Mesothelial cell of epicardium (in vitro differentiated cells): ENCODE measurements around the gene IL1R2. TPM values are rescaled to one million over a fixed set of nuclear protein-coding genes. Genes with fewer than 3 reads are reported as not detected.
A peak's percentile ranks its signal among the peaks of the same experiment; 100 is the strongest.

Experiments
- DNase-seq, 2 experiments: peaks; one replicate each; pipeline ENCODE4 v3.0.0; 2021; ENCODE audit warnings: low spot score in 2 of 2; ENCODE audit not compliant: unreplicated experiment in 2 of 2
- H3K27ac Mint-ChIP-seq: 2 replicates; pipeline ENCODE4 v1.8.0; 2021; ENCODE audit warnings: mixed read lengths
- H3K27me3 Mint-ChIP-seq: 2 replicates; pipeline ENCODE4 v1.8.0; 2021; ENCODE audit warnings: low read depth, mixed read lengths
- H3K36me3 Mint-ChIP-seq: 2 replicates; pipeline ENCODE4 v1.8.0; 2021; ENCODE audit warnings: mixed read lengths
- H3K4me1 Mint-ChIP-seq: 2 replicates; pipeline ENCODE4 v1.8.0; 2021; ENCODE audit warnings: mixed read lengths
- H3K4me3 Mint-ChIP-seq: 2 replicates; pipeline ENCODE4 v1.8.0; 2021; ENCODE audit warnings: mild to moderate bottlenecking, moderate library complexity, mixed read lengths
- H3K9me3 Mint-ChIP-seq: 2 replicates; pipeline ENCODE4 v1.8.0; 2021; ENCODE audit warnings: mixed read lengths
- CTCF ChIP-seq: fragments of 200-600 bp; sonication (generic); IDR thresholded peaks from one replicate; pipeline ENCODE4 v1.5.0; 2021; ENCODE audit warnings: antibody characterized with exemption; ENCODE audit not compliant: unreplicated experiment
- total RNA-seq: library from RNA; stranded (reverse); gene quantifications from 3 replicates; pipeline ENCODE4 v1.2.1, GENCODE V29; 2021

IL1R2 gene
- total RNA-seq, 1 donor from 2014 or later, result not detected

DNA sequence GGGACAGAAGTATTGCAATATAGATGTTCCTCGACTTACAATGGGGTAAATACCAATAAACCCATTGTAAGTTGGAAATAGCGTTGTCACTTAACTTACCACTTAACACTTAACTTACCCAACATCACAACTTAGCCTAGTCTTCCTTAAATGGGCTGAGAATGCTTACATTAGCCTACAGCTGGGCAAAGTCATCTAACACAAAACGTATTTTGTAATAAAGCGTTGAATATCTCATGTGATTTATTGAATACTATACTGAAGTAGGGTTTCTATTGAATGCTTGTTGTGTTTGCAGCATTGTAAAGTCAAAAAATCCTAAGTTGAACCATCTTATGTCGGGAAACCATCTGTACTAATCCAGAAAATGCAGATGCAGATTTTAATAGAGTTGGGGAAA lies 23.6 kb downstream of the IL1R2 start:
- Mint-ChIP-seq H3K36me3 (no peaks in the 10 kb centered on the region), H3K4me1 (no peaks in the 10 kb centered on the region), H3K27ac (no peak overlapping the region), H3K27me3 (peaks cover under 1% of the 10 kb centered on the region), H3K4me3 (no peak overlapping the region), H3K9me3 (no peaks in the 10 kb centered on the region)
- no peak for DNase-seq
- TF ChIP-seq CTCF, result no peak

DNA sequence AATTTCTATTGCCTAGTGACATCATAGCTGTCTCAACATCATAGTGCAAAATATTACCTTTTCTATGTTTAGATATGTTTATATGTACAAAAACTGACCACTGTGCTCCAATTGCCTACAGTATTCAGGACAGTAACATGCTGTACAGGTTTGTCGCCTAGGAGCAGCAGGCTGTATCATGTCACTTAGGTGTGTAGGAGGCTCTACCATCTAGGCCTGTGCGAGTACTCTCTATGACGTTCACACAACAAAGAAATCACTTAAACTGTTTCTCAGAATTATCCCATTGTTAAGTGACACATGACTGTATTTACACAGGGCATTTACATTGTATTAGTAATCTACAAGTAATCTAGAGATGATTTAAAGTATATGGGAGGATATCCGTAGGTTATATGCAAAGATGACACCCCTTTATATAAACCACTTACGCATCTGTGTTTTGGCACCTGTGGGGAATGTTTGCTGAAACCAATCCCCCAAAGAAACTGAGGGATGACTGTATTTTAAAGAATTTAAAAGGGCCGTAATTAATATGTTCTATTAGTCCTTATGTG lies 24.7 kb downstream of the IL1R2 start:
- no peak for TF ChIP-seq CTCF
- DNase-seq, result no peak
- no peak overlapping the region for H3K4me3 Mint-ChIP-seq
- peaks cover 2% of the 10 kb centered on the region for H3K27me3 Mint-ChIP-seq
- no peaks in the 10 kb centered on the region for H3K4me1 Mint-ChIP-seq
- H3K9me3 Mint-ChIP-seq, result no peaks in the 10 kb centered on the region
- H3K36me3 Mint-ChIP-seq, result no peaks in the 10 kb centered on the region
- H3K27ac Mint-ChIP-seq, result no peak overlapping the region

DNA sequence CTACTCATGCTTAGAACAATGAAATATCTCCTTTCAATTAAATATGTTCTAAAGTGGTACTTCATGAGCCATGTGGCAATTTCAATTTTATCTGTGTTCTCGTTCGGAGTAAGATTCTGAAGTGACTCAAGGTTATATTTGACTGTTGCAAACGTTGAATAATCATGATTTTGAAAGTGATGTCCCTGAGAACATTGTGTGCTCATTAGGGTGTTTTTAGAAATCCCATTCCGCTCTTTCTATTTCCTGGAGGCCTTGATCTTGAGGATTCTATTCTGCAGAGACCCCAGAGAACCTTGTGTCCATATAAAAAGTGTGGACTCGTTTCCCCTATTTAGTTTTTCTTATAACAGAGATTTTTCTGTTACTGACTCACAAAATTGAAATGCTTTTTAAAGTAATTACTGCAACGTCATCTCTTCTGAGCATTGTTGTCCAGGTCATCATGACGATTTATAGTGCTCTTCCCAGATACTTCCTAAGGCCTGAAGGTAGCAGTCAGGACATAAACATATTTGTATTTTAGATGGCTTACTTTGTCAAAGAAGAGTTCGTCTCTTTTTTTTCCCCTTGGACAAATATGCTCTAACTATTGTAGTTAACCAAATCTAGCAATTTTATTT lies 27.2 kb downstream of the IL1R2 start:
- peaks cover 4% of the 10 kb centered on the region for H3K4me1 Mint-ChIP-seq
- no peak for TF ChIP-seq CTCF

GRCh38 chr2:102020596-102021170 lies 28.9 kb downstream of the IL1R2 start:
- peak; percentile 97 for TF ChIP-seq CTCF
- no peaks in the 10 kb centered on the region for H3K9me3 Mint-ChIP-seq
- DNase-seq, result peak; percentile 71 to 93
- no peaks in the 10 kb centered on the region for H3K36me3 Mint-ChIP-seq
- H3K4me1 Mint-ChIP-seq, result peaks cover 4% of the 10 kb centered on the region
- H3K27me3 Mint-ChIP-seq, result peaks cover 2% of the 10 kb centered on the region
- H3K4me3 Mint-ChIP-seq, result no peak overlapping the region
- no peak overlapping the region for H3K27ac Mint-ChIP-seq

More for the DNA sequence above, 27.2 kb downstream of the IL1R2 start:
- Mint-ChIP-seq H3K4me3 (no peak overlapping the region), H3K27me3 (peaks cover 2% of the 10 kb centered on the region), H3K36me3 (no peaks in the 10 kb centered on the region), H3K9me3 (no peaks in the 10 kb centered on the region), H3K27ac (no peak overlapping the region)
- no peak for DNase-seq

DNA sequence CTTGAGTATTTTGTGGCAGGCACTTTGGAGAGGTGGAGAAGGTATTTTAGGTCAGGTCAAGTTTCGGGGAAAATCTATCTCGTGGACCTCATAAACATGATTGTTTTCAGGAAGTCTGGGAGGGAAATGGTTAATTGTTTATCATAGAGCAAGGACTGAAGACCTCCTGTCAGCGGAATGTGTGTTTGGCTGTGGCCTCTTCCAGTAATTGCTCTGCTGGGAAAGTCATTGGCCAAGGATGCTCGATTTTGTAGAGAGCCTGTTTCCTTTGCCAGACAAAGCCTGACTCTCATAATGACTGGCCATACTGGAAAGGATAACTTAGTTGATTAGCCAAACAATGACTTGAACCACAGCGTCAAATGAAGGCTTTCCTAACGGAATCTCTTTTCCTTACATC lies 30.0 kb downstream of the IL1R2 start:
- no peaks in the 10 kb centered on the region for H3K9me3 Mint-ChIP-seq
- no peak for TF ChIP-seq CTCF

More for the DNA sequence above, 30.0 kb downstream of the IL1R2 start:
- DNase-seq, result no peak
- Mint-ChIP-seq H3K36me3 (no peaks in the 10 kb centered on the region), H3K27ac (no peak overlapping the region), H3K27me3 (peaks cover 2% of the 10 kb centered on the region), H3K4me1 (peaks cover 4% of the 10 kb centered on the region), H3K4me3 (no peak overlapping the region)
